HG03135 (cell line): ENCODE measurements around the gene TEFM.
"Not testable (repeated sequence)": the region's sequence is repeated elsewhere in the genome, so short reads cannot be mapped to it uniquely, and the experiment has no call there.

ENCODE experiments used
- ATAC-seq: cut with Tn5 transposase; IDR thresholded peaks from one replicate; pipeline ENCODE4 v1.9.1; 2021; ENCODE audit warnings: mild to moderate bottlenecking, moderate library complexity; ENCODE audit not compliant: unreplicated experiment

The TEFM gene, protein sequence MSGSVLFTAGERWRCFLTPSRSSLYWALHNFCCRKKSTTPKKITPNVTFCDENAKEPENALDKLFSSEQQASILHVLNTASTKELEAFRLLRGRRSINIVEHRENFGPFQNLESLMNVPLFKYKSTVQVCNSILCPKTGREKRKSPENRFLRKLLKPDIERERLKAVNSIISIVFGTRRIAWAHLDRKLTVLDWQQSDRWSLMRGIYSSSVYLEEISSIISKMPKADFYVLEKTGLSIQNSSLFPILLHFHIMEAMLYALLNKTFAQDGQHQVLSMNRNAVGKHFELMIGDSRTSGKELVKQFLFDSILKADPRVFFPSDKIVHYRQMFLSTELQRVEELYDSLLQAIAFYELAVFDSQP

GRCh38 chr17:30906101-30906911 lies at the start of gene TEFM:
Gene TEFM, minus strand, starts transcription at chr17:30906238. Its CDS starts 40 bp downstream, at chr17:30906198.
- ATAC-seq, result peak; percentile 82

DNA sequence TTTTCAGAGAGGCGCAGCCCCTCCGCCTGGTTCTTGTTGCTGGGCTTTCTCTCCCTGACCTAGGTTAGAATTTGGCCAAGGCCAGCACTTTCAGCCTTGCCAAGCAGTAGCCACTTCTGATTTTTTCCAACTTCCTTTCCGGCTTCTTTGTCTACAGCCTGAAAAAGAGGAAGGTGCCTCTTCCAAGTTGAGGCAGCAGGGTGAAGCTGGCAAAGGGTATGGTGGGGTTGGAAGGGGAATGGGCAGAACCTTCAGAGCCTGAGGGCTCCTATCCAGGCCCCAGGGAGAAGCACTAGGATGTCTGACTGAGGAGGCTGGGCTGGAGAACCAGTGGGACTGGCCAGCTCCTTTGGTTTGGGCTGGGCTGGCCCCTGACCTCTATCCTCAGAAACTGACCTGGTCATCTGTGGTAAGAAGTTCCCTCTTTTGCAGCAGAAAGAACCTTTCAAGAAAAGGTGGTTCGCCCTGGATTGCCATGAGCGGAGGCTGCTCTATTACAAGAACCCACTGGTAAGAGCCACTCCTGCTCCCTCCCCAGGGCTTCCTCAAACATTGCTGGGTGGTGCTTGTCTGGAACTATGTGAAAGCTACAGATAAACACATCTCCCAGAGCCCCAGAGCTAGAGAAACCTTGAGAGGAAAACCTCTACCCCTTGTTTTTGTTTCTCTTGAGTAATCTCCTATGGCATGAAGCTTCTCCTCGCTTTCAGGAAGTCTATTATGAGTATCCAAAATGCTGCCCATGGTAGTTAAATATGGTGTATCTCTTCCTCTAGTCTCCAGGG lies 48.2 kb upstream of the TEFM start:
- no peak for ATAC-seq

DNA sequence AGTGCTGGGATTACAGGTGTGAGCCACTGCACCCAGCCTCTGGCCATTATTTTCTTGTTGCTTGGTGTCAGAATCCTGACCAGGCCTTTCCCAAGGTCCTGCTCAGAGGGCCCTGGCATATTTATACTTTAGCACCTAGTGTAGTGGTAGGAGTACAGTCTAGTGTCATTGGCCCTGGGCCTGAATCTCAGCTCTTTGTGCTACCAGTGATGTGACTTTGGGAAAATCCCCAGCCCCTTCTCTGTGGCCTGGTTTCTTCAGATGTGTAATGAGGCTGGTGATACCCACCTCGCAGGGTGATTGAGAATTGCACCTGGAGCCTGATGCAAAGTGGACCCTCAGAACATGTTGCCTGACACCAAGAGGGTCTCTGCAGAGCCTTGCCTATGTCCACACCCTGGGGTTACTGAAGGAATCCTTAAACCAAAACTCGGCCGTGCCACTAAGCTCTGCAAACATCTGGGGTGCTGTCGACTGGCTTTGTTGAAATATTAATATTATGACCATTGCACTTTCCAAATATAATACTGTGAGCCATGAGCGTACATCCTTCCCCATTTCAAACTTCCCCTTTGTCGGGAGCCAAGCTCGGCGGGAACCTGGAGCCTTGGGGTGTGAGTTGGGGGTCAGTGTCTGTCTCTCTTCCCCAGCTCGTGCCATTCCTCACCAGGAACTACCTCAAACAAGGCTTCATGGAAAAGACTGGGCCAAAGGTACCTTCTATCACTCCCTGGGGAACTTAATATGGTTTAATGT lies 46.8 kb upstream of the TEFM start:
- no peak for ATAC-seq

DNA sequence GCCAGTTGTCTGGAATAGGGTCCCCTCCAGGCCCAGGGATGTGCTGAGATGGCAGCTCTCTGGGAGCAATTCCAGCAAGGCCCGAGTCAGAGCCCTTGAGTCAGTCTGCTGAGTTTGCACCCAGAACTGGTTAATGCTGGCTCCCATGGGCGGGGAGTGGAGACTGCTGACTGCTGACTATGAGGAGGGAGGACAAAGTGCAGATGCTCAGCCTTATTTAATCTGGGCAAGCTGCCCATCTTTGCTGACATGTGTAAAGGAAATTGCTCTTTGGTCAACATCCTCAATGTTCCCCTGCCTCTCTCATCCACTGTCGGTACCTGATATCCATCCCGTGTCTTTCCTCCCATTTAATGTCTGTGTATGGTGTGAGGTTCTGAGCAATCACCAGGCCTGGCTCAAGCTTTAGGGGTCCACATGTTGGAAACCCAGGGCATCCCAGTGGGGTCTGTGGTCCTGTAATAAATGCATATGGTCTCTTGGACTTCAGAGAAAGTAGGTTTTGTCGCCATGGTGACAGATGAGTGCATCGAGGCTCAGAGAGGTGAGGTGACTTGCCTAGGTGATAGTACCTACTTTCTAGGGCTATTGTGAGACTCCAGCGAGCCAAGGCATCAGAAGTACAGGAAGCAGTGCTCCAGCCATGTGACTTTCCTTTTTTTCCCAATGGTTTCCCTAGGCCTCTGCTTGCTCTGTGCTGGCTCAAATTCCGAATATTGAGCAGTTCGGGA lies 44.8 kb upstream of the TEFM start:
- ATAC-seq, result no peak

- ATAC-seq, result no peak
These were observed 44.2 kb upstream of the TEFM start for GRCh38 chr17:30950189-30950588.

DNA sequence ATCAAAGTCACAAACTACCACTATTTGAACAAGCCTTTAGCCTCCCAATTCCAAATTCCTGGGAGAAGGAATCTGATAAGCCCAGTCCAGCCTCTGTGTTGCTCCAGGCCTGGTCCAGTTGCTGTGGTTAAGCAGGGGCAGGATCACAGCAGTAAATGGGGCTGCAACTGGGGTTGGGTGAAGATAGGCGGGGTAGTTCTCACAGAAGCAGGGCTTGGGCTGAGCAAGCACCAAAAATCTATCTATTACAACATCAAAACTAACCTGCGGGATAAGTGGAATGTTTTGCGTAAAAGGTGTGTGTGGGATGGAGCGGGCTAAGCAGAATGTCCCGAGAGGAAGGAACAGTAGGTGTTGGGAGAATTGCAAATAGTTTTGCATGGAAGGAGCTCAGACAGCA lies 41.8 kb upstream of the TEFM start:
- ATAC-seq, result no peak

GRCh38 chr17:30942308-30943079 lies 36.5 kb upstream of the TEFM start:
- no peak for ATAC-seq

DNA sequence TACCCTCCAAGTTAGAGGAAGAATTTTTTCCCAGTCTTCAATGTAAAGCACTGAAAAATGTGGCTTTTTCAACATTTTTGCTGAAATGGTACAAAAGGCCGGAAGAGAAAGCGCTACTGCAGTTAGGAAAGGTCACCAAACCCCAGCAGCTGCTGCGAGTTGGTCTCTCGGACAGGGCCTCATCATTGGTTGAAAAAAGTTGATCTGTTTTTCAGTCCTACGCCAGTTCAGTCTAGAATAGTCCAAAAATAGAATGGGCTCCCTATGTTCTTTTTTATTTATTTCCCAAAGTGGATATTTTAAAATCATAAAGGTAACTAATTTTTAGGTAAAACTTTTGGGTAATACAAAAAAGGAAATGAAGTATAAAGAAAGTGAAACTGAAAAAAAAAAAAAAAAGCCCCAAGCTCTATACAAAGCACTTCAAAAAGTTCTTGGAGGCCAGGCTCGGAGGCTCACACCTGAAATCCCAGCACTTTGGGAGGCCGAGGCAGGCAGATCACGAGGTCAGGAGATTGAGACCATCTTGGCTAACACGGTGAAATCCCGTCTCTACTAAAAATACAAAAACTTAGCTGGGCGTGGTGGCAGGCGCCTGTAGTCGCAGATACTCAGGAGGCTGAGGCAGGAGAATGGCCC lies 33.1 kb upstream of the TEFM start:
- no peak for ATAC-seq

DNA sequence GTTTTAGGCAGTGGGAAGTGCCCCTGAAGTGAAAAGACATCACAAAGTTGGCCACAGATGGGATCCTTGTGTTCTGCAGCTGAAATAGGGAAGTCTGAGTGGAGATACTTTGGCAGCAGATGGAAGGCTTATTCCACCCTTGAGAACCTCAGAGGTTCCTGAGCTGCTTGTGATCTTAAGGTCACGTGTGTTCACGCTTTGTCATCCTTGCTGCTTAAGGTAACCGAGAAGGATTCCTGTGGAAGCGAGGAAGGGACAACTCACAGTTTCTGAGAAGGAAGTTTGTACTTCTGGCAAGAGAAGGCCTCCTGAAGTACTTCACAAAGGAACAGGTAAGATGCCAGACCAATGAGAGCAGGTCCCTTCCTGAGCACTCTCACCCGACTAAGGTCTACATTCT lies 27.9 kb upstream of the TEFM start:
- no peak for ATAC-seq

- not testable (repeated sequence) for ATAC-seq
These were observed 25.5 kb upstream of the TEFM start for GRCh38 chr17:30931582-30931981.

- no peak for ATAC-seq
These were observed 24.5 kb upstream of the TEFM start for GRCh38 chr17:30930495-30930894.

GRCh38 chr17:30929861-30930260 lies 23.8 kb upstream of the TEFM start:
- not testable (repeated sequence) for ATAC-seq

- ATAC-seq, result no peak
These were observed 23.1 kb upstream of the TEFM start for GRCh38 chr17:30929081-30929633.

GRCh38 chr17:30928584-30928983 lies 22.5 kb upstream of the TEFM start:
- ATAC-seq, result no peak

DNA sequence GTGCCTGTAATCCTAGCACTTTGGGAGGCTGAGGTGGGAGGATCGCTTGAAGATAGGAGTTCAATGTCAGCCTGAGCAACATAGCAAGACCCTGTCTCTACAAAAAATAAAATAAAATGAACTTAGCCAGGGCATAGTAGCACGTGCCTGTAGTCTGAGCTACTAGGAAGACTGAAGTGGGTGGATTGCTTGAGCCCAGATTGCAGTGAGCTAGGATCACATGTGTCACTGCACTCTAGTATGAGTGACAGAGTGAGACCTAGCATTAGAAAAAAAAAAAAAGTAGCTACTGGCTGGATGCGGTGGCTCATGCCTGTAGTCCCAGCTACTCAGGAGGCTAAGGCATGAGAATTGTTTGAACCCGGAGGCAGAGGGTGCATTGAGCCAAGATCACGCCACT lies 21.7 kb upstream of the TEFM start:
- ATAC-seq, result no peak

GRCh38 chr17:30926516-30926915 lies 20.5 kb upstream of the TEFM start:
- ATAC-seq, result no peak

GRCh38 chr17:30924341-30924740 lies 18.3 kb upstream of the TEFM start:
- ATAC-seq, result no peak

DNA sequence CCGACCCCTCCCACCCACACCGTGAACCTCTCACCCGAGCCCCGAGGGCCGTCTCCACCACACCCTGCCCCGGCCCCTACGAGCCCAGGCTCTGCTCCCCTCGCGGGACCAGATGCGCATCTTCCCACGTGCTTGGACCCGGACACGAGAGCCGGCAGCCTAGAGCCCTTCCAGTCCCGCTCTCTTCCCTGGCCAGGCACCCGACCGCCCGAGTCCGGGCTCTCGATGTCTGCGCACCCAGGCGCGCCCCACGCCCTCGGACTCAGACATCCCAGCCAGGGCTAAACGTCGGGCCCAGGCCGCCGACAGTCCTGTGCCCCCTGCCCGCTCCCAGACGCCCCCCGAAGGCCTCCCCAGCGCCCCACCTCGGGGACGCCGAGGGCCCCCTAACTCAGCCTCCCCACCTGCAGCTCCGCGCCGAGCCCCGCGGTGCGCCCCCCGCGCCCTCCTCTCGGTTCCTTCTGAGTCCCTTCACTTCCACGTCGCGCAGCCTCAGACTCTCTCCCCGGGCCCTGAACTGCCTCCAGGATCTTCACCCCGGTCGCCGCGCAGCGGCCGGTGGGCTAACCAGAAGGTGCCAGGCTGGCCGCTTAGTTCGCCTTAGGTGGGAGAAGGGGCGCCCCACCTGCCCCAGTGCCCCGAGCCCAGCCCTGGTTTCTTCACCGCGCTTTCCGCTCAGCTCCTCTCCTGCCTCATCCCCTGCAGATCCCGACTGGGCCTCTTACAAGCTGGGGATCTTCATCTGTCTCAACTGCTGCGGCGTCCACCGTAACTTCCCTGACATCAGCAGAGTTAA lies 16.4 kb upstream of the TEFM start:
- no peak for ATAC-seq
